GM18517 (cell line): ENCODE measurements around the gene TIE1.
"Not testable (repeated sequence)": the region's sequence is repeated elsewhere in the genome, so short reads cannot be mapped to it uniquely, and the experiment has no call there.

Experiments
- ATAC-seq: cut with Tn5 transposase; IDR thresholded peaks from one replicate; pipeline ENCODE4 v1.9.1; 2021; ENCODE audit warnings: mild to moderate bottlenecking, moderate library complexity; ENCODE audit not compliant: unreplicated experiment

Gene TIE1

DNA sequence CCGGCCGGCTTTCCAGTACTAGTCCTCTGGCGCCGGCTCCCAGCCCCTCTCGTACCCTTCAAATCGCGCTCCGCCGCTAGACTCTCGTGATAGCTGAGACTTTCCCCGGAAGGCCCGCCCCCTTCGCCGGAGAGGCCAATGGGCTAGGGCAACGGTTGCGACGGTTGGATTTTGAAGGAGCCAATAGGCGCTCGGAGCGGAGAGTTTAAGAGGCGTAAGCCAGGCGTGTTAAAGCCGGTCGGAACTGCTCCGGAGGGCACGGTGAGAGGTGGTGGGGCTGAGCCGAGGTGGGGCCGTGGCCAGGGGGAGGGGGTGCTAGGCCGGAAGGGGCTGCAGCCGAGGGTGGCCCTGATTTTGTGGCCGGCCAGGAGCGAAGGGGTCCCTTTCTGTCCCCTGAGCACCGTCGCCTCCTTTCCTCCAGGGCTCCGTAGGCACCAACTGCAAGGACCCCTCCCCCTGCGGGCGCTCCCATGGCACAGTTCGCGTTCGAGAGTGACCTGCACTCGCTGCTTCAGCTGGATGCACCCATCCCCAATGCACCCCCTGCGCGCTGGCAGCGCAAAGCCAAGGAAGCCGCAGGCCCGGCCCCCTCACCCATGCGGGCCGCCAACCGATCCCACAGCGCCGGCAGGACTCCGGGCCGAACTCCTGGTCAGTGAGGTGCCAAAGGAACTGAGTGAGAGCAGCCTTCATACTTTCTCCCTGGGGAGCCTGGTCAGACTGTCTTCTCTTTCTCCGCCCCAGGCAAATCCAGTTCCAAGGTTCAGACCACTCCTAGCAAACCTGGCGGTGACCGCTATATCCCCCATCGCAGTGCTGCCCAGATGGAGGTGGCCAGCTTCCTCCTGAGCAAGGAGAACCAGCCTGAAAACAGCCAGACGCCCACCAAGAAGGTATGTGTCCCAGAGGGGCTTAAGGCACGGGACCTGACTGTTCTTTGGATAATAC lies 58.2 kb downstream of the TIE1 start, which contains the start of gene CDC20:
TSS of gene CDC20 (plus strand) at position 236 of the 948 bp plus-strand sequence. CDS start at position 471, 235 bp downstream.
- ATAC-seq: peak; percentile 90

DNA sequence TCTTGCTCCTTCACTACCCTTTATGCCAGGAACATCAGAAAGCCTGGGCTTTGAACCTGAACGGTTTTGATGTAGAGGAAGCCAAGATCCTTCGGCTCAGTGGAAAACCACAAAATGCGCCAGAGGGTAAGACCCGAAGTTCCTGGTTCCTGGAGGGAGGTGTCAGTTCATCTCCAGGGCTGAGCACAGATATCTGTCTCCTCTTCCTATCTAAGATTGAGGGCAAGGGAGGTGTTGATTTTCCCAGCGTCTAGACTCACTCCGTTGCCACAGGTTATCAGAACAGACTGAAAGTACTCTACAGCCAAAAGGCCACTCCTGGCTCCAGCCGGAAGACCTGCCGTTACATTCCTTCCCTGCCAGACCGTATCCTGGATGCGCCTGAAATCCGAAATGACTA lies 58.9 kb downstream of the TIE1 start:
- ATAC-seq: no peak

DNA sequence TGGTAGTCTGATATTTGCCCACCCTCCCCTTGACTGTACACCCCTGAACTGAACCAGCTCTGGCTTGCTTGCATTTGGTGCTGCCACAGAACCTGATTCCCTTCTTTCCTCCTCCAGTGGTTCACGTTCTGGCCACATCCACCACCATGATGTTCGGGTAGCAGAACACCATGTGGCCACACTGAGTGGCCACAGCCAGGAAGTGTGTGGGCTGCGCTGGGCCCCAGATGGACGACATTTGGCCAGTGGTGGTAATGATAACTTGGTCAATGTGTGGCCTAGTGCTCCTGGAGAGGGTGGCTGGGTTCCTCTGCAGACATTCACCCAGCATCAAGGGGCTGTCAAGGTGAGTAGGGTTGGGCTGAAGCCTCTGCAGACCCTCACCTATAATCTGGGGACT lies 59.8 kb downstream of the TIE1 start:
- no peak for ATAC-seq

DNA sequence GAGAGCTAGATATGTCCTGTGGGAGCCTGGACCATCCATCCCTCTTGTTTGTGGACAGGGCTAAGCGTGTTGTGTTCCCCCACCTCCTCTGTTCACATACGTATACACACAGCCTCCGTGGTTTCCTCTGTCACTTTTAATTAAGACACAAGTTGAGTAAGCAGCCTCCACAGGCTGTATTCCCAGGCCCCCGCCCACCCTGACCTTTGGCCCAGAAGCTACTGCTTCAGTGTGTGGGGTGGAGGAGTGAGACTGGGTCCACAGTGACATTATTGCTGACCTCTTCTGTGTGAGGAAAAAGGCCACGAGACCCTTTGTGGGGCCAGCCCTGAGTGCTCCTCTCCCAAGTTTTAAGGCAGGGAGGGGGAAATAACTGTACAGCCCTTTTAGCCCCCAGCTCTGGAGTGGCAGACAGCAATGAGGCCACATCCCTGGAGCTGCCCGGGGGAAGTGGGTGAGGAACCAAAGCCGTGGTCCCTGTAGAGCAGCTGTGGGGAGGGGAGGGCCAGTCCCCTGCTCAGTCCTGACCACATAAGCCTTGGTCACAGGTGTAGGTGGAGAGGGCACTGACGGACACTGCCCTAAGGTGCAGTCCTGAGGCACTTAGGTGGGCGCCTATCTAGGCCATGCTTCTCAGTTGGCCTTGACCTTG lies 62.6 kb downstream of the TIE1 start:
- ATAC-seq: no peak

DNA sequence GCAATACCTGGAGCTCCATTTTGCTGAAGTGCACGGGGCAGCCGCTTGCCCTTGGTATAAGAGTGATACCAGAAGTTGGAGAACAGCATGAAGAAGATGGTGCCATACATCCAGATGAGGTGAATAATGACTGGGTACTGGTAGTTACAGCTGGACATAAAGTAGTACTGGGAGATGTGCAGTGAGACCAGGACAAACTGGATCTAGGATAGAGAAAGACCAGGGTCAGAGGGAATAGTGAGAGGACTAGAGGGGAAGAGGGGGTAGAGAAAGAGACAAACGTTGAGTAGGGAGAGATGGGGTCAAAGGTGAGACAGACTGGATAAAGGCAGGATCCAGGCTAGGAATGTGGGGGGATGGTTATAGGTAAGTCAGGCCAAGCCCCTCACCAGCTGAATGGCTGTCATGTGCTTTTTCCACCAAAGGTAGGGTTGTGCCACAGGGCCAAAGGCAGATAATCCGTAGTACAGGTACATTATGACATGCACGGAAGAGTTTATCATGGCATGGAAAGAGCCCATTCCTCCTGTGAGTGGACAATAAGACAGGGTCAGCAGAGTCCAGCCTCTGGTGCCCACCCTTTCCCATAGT lies 63.2 kb downstream of the TIE1 start:
- ATAC-seq: no peak

DNA sequence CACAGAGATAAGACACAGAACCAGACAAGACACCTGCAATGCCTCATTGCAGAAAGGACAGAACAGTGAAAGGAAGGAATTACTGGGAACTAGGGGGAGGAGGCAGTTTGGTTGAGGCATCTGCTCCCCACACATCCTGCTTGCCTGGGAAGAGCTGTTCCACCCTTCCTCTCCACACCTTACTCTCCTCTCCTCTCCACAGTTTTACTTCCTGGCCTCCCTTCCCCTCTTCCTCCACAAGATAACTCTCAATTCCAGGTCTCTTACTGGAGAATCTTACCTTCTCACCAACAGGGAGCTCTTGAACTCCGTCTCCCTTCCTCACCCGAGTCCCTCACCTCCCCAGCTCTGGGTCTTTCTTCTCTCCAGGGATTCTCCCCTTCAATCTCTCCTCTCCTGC lies 64.9 kb downstream of the TIE1 start:
- no peak for ATAC-seq

DNA sequence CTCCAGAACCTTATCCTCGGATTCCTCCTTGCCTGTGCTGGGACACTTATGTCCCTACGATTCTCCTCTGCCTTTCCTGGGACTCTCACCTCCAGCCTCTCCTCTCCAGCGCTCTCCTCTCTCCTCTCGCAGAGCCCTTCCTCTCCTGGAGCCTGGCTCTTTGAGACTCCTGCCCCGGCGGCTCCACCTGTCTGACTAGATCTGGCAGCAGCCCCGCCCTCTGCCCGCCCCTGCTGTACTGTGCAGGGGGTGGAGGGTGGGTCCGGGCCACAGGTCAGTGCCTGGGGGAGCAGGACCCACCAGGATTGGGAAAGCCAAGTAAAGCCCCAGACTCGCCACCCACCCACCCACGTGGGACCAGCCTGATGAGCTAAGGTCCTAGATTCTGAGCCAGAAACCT lies 65.4 kb downstream of the TIE1 start:
- ATAC-seq: no peak

DNA sequence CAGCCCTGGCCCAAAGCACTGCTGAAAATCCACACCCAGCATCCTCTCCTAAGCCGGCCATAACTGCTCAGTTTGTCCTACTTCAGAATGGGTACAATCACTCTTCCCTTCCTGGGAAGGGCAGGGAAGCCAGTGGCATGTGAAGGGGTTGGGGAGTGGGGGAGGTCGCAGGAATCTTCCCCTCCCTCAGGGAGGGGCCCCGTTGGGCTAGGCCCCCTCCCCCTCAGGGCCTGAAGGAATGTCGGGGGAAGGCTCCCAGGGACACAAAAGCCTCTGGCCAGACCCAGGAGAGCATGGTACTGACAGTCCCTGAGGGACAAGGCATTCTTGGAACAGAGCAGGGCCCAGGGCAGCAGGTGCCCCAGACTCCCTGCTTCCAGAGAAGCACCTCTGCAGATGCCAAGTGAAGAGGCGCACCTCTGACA lies 65.8 kb downstream of the TIE1 start:
- ATAC-seq: no peak

DNA sequence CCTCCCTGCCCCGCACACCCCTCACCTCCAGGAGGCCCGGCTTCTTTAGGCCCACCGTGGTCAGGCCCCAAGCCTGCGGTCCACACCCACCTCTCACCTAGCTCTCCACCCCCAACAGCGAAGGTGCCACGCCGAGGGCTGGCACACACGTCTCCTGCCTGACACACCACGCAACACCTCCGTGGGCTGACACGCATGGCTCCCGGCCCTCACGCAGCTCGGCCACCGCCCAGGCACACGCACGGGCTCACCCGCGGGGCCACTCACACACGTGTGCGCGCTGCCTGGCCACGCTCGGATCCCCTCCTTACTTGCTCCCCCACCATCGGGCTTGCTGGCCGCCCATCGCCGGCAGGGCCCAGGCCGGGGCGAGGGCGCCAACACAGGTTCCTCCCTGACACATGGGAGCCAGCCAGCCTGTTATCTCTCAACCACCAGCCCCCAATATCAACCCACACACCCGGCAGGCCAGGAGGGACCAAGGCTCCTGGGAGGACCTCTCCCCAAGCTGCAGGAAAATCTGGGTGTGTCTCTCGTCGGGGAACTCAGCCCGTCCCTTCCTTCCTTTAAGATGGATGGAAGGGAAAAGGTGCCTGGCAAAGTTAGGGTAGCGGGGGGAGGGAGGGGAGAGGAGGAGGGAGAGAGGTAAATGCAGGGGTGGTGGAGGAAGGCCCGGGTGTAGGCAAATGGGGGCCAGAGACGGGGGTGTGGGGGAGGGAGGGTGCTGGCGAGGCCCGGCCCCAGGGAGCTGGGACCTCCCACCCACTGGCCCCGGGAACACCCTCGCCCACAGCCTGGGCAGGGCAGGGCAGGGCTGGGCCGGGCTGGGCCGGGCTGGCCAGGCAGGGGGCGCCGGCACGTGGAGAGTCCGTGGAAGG lies 66.5 kb downstream of the TIE1 start:
- ATAC-seq: peak; percentile 40

DNA sequence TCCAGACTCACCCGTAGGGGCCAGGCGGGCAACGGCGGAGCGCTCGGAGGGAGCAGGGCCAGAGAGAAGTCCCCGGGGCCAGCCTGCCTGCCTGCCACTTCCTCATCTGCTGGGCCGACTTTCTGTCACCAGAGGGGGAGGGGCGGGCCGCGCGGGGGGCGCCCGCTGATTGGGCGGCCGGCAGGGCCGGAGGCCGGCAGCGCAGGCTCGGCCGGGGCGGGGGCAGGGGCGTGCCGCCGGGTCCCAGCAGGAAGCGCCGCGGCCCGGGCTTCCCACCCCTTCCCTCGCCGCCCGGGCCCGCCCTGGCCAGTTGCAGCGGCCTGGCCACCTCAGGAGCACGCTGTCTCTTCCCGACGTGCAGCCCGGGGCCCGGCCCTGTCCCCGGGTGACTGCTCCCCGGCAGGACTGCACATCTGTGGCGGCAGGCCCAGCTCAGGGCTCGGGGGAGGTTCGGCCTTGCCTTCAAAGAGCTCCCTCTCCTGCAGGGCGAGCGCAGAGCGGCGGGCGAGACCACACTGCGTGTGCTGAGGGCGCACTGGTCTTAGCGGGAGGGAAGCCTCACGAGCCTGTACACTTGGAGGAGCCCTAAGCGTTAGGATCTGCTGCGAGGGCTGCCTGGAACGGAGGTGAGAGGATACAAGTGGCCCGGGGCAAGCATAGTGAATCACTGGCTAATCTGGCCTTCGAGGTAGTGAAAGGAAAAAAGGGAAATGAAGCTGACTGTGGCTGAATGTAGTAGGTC lies 67.3 kb downstream of the TIE1 start, which contains the start of gene ELOVL1:
TSS of gene ELOVL1 (minus strand) at position 108 of the 742 bp plus-strand sequence. CDS start 2,402 bp downstream, outside the sequence.
- ATAC-seq: peak; percentile 66

DNA sequence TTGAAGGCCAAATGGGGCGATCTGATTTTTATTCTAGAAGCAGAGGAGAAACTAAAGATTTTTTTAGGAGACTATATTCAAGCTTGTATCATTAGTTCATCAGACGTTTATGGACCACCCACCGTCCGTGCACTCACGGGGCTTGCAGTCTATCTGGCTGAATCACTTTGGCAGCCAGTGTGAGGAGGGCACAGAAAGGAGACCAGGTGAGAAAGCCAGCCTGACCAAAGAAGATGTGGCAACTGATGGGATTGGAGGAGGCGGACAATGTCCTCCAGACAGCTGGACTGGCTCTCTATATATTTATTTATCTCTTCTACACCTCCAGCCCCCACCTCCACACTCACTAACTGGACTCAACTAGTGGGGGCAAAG lies 67.9 kb downstream of the TIE1 start:
- peak; percentile 2 for ATAC-seq

DNA sequence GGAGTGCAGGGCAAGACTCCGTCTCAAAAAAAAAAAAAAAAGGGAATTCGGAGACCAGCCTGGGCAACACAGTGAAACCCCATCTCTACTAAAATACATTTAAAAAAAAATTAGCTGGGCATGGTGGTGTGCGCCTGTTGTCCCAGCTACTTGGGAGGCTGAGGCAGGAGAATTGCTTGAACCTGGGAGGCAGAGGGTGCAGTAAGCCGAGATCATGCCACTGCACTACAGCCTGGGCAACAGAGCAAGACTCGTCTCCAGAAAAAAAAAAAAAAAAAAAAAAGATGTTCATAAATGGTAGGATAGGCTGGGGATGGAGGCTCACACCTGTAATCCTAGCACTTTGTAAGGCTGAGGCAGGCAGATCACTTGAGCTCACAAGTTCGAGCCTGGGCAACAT lies 69.0 kb downstream of the TIE1 start:
- not testable (repeated sequence) for ATAC-seq

DNA sequence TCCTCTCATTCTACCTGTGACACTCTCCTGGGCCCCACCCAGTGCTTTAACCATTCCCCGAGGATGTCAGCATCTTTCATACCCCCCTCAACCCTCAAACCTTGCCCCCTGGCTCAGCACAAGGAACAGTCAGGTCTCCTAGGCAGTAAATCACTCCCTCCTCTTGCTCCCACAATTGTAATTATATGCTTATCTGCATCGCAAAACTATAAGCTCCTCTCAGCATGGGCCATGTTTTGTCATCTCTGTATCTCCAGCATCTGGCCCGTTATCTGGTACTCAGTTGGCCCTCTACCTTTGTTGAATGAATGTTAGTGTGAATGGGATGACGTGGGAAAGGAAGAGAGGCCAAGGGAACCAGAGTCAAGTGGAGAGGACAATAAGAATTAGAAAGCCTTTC lies 69.8 kb downstream of the TIE1 start:
- no peak for ATAC-seq

DNA sequence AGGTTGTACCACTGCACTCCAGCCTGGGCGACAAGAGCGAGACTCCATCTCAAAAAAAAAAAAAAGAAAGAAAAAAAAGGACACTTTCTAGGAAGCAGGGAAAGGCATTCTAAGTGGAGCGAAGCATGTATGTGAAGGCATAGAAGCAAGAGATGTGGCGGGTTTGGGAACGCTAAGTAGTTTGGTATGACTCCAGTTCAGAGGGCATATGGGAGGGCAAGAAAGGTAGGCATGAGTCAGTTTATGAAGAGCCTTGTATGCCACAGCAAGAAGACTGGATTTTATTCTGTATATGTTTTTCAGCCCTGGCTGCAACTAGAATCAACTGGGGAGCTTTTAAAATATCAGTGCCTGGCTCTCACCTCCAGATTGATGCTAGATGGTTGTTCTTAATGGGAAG lies 71.4 kb downstream of the TIE1 start:
- ATAC-seq: no peak
